DMS153 (cell line): Measurements from ENCODE around the gene POLR3C.
"Not testable (repeated sequence)": the region's sequence is repeated elsewhere in the genome, so short reads cannot be mapped to it uniquely, and the experiment has no call there.

ENCODE experiments used
- DNase-seq: peaks from one replicate; lab custom pipeline; 2025; lab: John Stamatoyannopoulos, UW

POLR3C gene

GRCh38 chr1:145822779-145823331 is 1.1 kb upstream of the POLR3C start:
- not testable (repeated sequence) for DNase-seq

- DNase-seq = no peak
Observed at GRCh38 chr1:145824499-145824842, 471 bp downstream of the POLR3C start.

GRCh38 chr1:145826030-145826429 is 2.0 kb downstream of the POLR3C start:
- DNase-seq = no peak

- DNase-seq = no peak
Observed at GRCh38 chr1:145827966-145828365, 4.0 kb downstream of the POLR3C start.

- no peak for DNase-seq
Observed at GRCh38 chr1:145828367-145829026, 4.5 kb downstream of the POLR3C start.

- DNase-seq = not testable (repeated sequence)
Observed at GRCh38 chr1:145830810-145831209, 6.8 kb downstream of the POLR3C start.

GRCh38 chr1:145837656-145838055 is 13.7 kb downstream of the POLR3C start:
- no peak for DNase-seq

- peak; percentile 16 for DNase-seq
Observed at GRCh38 chr1:145843031-145843430, 19.0 kb downstream of the POLR3C start.

GRCh38 chr1:145845144-145845513 is 21.1 kb downstream of the POLR3C start:
- no peak for DNase-seq

- peak; percentile 59 for DNase-seq
Observed at GRCh38 chr1:145845514-145846161, 21.6 kb downstream of the POLR3C start, which contains the start of gene NUDT17. TSS of gene NUDT17 (plus strand) at chr1:145845630. CDS start at chr1:145845641, 11 bp downstream.

- no peak for DNase-seq
Observed at GRCh38 chr1:145846201-145846612, 22.2 kb downstream of the POLR3C start.

- DNase-seq = no peak
Observed at GRCh38 chr1:145847827-145848226, 23.8 kb downstream of the POLR3C start.

GRCh38 chr1:145849356-145850160 is 25.6 kb downstream of the POLR3C start:
- DNase-seq = no peak

GRCh38 chr1:145855426-145855948 is 31.5 kb downstream of the POLR3C start:
- DNase-seq = no peak

GRCh38 chr1:145857170-145857569 is 33.2 kb downstream of the POLR3C start:
- DNase-seq = no peak

GRCh38 chr1:145858238-145858900 is 34.4 kb downstream of the POLR3C start:
- DNase-seq = no peak

- DNase-seq = peak; percentile 88
Observed at GRCh38 chr1:145858901-145859490, 35.0 kb downstream of the POLR3C start, which contains the start of gene PIAS3. TSS of gene PIAS3 (minus strand) at chr1:145859081. CDS start at chr1:145858990, 91 bp downstream.

- peak; percentile 77 for DNase-seq
Observed at GRCh38 chr1:145859491-145860023, 35.6 kb downstream of the POLR3C start.

- DNase-seq = no peak
Observed at GRCh38 chr1:145863282-145864018, 39.5 kb downstream of the POLR3C start.

GRCh38 chr1:145868232-145868631 is 44.2 kb downstream of the POLR3C start:
- no peak for DNase-seq
